K562 (cell line): ENCODE data around the gene FASN. TPM values are rescaled to one million over a fixed set of nuclear protein-coding genes. Genes with fewer than 3 reads are reported as not detected.

Source experiments
- ATAC-seq: fragments of 200-7000 bp; cut with Tn5 transposase; 3 replicates; pipeline ENCODE4 v1.9.1; 2020; ENCODE audit warnings: moderate library complexity
- BruUV-seq: library from RNA; stranded (reverse); fragments of 400-500 nt; replicated peaks from 2 replicates; lab custom pipeline; 2021; lab: Mats Ljungman, UMichigan
- CTCF ChIA-PET: fragments of 300-600 bp; formaldehyde crosslinking; extraction: SDS; loops from one replicate; lab custom pipeline; 2021; ENCODE audit warnings: low intra/inter-chr PET ratio; lab: Yijun Ruan, JAX
- POLR2A ChIA-PET: fragments of 300-600, 350-650 bp; sonication (Branson Sonifier 250); formaldehyde crosslinking; extraction: SDS; loops from one replicate; lab custom pipeline; 2021; ENCODE audit warnings: antibody characterized with exemption, inconsistent platforms; lab: Yijun Ruan, JAX
- DNase-seq, 4 experiments: peaks; one replicate each; pipeline versions ENCODE4 v3.0.0 to v3.0.0-alpha.2; 2011 to 2018; ENCODE audit warnings: low spot score in 3 of 4, mixed read lengths in 3 of 4; ENCODE audit errors: extremely low read depth in 1 of 4
- FAIRE-seq: peaks from 2 replicates; lab custom pipeline; 2011; peaks lifted over from hg19 to GRCh38; lab: Jason Lieb, UNC
- H2AFZ ChIP-seq: 2 replicates; pipeline ENCODE4 v1.6.0; 2011; ENCODE audit warnings: low read depth, low read length, control low read depth, inconsistent platforms
- H3K27ac ChIP-seq: fragments of 200-600 bp; 3 replicates; pipeline ENCODE4 v1.8.0; 2011; ENCODE audit warnings: low read depth, mild to moderate bottlenecking, control low read depth, inconsistent platforms, low read length, moderate library complexity, mixed read lengths; ENCODE audit errors: extremely low read depth
- H3K27me3 ChIP-seq, 2 experiments: fragments of 300-600 bp in 1 of 2; 2 replicates in 1 of 2; 3 replicates in 1 of 2; pipeline versions ENCODE4 v1.6.0 to v1.8.0; 2011; ENCODE audit warnings: inconsistent platforms in 2 of 2, low read length in 2 of 2, mild to moderate bottlenecking in 1 of 2, mixed read lengths in 1 of 2, moderate library complexity in 1 of 2; ENCODE audit not compliant: control insufficient read depth in 2 of 2, insufficient read depth in 2 of 2
- H3K36me3 ChIP-seq: fragments of 300-600 bp; 3 replicates; pipeline ENCODE4 v1.8.0; 2011; ENCODE audit warnings: mild to moderate bottlenecking, low read length, inconsistent platforms; ENCODE audit not compliant: control insufficient read depth, insufficient read depth
- H3K4me1 ChIP-seq, 2 experiments: fragments of 200-600 bp in 1 of 2; replicated peaks in 1 of 2; 2 replicates in 1 of 2; 3 replicates in 1 of 2; pipeline versions ENCODE4 v1.5.1 to v1.8.0; 2011; ENCODE audit warnings: inconsistent platforms in 2 of 2, low read length in 2 of 2, mild to moderate bottlenecking in 1 of 2, mixed read lengths in 1 of 2, moderate library complexity in 1 of 2; ENCODE audit not compliant: control insufficient read depth in 2 of 2, insufficient read depth in 2 of 2
- H3K4me2 ChIP-seq: 2 replicates; pipeline ENCODE4 v1.6.1; 2011; ENCODE audit warnings: low read length, control low read depth, inconsistent platforms, mixed read lengths; ENCODE audit not compliant: insufficient read depth
- H3K4me3 ChIP-seq: fragments of 200-600 bp; sonication (generic), shearing (Covaris generic); 2 replicates; pipeline ENCODE4 v1.5.1; 2016; ENCODE audit warnings: control low read depth, inconsistent platforms
- H3K79me2 ChIP-seq: fragments of 200-600 bp; 3 replicates; pipeline ENCODE4 v1.8.0; 2011; ENCODE audit warnings: low read length, inconsistent platforms; ENCODE audit not compliant: control insufficient read depth, insufficient read depth
- H3K9ac ChIP-seq, 2 experiments: 2 replicates each; pipeline versions ENCODE4 v1.6.0 to v1.6.1; 2011; ENCODE audit warnings: low read depth in 2 of 2, low read length in 2 of 2, control low read depth in 1 of 2, inconsistent platforms in 1 of 2, mild to moderate bottlenecking in 1 of 2, mixed read lengths in 1 of 2; ENCODE audit not compliant: insufficient read depth in 1 of 2
- H3K9me1 ChIP-seq: one replicate; pipeline ENCODE4 v1.6.0; 2011; ENCODE audit warnings: inconsistent platforms, mild to moderate bottlenecking, low read length, moderate library complexity; ENCODE audit not compliant: control insufficient read depth, insufficient read depth
- H3K9me3 ChIP-seq: replicated peaks from 2 replicates; pipeline ENCODE4 v1.5.1; 2011; ENCODE audit warnings: low read depth, low read length, inconsistent platforms; ENCODE audit not compliant: control insufficient read depth, insufficient read depth
- H4K20me1 ChIP-seq: replicated peaks from 2 replicates; pipeline ENCODE4 v1.6.1; 2011; ENCODE audit warnings: low read length, inconsistent platforms, mixed read lengths; ENCODE audit not compliant: control insufficient read depth, insufficient read depth
- CREB1 ChIP-seq, 2 experiments: sonication (generic) in 1 of 2; formaldehyde crosslinking in 1 of 2; IDR thresholded peaks; 2 replicates each; pipeline versions ENCODE4 v1.6.1 to v1.8.0; 2012 to 2022; ENCODE audit warnings: inconsistent platforms in 1 of 2, mild to moderate bottlenecking in 1 of 2, missing genetic modification reagents in 1 of 2, moderate library complexity in 1 of 2
- CREM ChIP-seq: IDR thresholded peaks from 2 replicates; pipeline ENCODE4 v1.6.1; 2014; ENCODE audit warnings: antibody characterized with exemption, low read depth
- POLR2G ChIP-seq: fragments of 200-400 bp; formaldehyde crosslinking; IDR thresholded peaks from 2 replicates; pipeline ENCODE4 v1.6.1; 2017; ENCODE audit warnings: low read depth, mild to moderate bottlenecking, antibody characterized with exemption, low read length, moderate library complexity
- RBFOX2 ChIP-seq: fragments of 200-400 bp; formaldehyde crosslinking; IDR thresholded peaks from 2 replicates; pipeline ENCODE4 v1.6.1; 2017; ENCODE audit warnings: low read depth, mild to moderate bottlenecking, low read length, moderate library complexity
- TSC22D4 ChIP-seq: fragments of 450-650 bp; IDR thresholded peaks from 2 replicates; pipeline ENCODE4 v1.6.1; 2016; ENCODE audit warnings: missing genetic modification characterization, missing biosample characterization, control low read depth
- ZFP1 ChIP-seq: fragments of 450-650 bp; formaldehyde crosslinking; IDR thresholded peaks from 2 replicates; pipeline ENCODE4 v1.4.0; 2020; ENCODE audit warnings: mild to moderate bottlenecking, mixed read lengths
- WGBS: fragments of 100-300 bp; shearing (Covaris generic); methylation state at CpG from one replicate; pipeline ENCODE4 v1.1.6; 2016; ENCODE audit warnings: low coverage, mixed read lengths; ENCODE audit not compliant: insufficient coverage; ENCODE audit errors: missing lambda C conversion rate; 5-methylcytosine and 5-hydroxymethylcytosine counted together
- in situ Hi-C: fragments of 300-500 bp; cut with MboI; formaldehyde crosslinking; loops from 4 replicates; pipeline ENCODE4 v1.15.0; 2018; ENCODE audit warnings: inconsistent platforms, mixed read lengths
- intact Hi-C: fragments of 100-400 bp; cut with micrococcal nuclease; formaldehyde crosslinking; loops from 2 replicates; pipeline ENCODE4 v1.14.2; 2022
- polyA plus RNA-seq, 8 experiments: library from polyadenylated mRNA; depleted of rRNA in 4 of 8; stranded (reverse) in 5 of 8; unstranded in 3 of 8; fragments of >200 nt; fragmentation: Nextera tagmentation in 2 of 8; fragmentation: Illumina TruSeq in 1 of 8; extraction: Ambion mirVana in 2 of 8; extraction: Trizol in 1 of 8; gene quantifications; 2 replicates each; pipeline versions ENCODE4 v1.2.1 to v1.2.3, GENCODE V29; 2011 to 2014; ENCODE audit warnings: inconsistent platforms in 1 of 8, missing spikeins in 1 of 8
- total RNA-seq, 7 experiments: library from RNA; depleted of rRNA in 6 of 7; stranded (reverse); fragments of >200 nt in 6 of 7; fragmentation: Illumina TruSeq in 2 of 7; extraction: Trizol in 2 of 7; gene quantifications; 2 replicates each; pipeline versions ENCODE4 v1.2.1 to v1.2.3, GENCODE V29; 2011 to 2021; ENCODE audit warnings: low replicate concordance in 1 of 7
- TF ChIP-seq, protein P1 (sequence below): fragments of 450-650 bp; formaldehyde crosslinking; IDR thresholded peaks from 2 replicates; pipeline ENCODE4 v1.4.0; 2020; ENCODE audit warnings: mild to moderate bottlenecking, moderate library complexity
- TF ChIP-seq, protein P2 (sequence below): fragments of 200-800 bp; sonication (Bioruptor generic); IDR thresholded peaks from 2 replicates; pipeline ENCODE4 v1.6.1; 2016; ENCODE audit warnings: missing genetic modification characterization, missing compliant biosample characterization
- TF ChIP-seq, protein P3 (sequence below): IDR thresholded peaks from 2 replicates; pipeline ENCODE4 v1.6.1; 2014; ENCODE audit warnings: antibody characterized with exemption

FASN gene
- total and polyA plus RNA-seq, 9 of the 15 experiments (the other 6 are each of a cell fraction or from before 2014, with no cell fraction given): 0.15 to 663 (median 49.9) TPM

DNA sequence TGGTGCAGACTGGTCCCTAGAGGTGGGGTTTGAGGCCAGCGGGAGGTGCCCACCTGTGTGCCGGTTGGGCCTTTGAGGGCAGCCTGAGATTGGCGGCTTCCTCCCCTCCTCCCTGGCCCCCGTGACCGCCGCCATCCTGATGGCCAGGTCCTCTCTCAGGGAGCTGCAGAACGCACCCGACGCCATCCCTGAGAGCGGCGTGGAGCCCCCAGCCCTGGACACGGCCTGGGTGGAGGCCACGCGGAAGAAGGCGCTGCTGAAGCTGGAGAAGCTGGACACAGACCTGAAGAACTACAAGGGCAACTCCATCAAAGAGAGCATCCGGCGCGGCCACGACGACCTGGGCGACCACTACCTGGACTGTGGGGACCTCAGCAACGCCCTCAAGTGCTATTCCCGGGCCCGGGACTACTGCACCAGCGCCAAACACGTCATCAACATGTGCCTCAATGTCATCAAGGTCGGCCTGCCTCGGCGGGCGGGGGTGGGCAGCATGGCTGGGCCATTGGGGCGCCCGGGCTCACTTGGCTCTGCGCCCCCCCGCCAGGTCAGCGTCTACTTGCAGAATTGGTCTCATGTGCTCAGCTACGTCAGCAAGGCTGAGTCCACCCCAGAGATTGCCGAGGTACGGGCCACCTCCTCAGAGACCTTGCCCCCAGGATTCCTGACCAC is 43.5 kb downstream of the FASN start:
- H3K4me2 ChIP-seq: no peak overlapping the region
- ChIA-PET CTCF (no interaction called here), POLR2A (interaction anchor here (0.7 to 1.7 kb wide), 4 partner anchors 8 to 27 kb away, joined by 3 to 11 read pairs (median 4); no protein-coding TSS in a partner anchor)
- ATAC-seq: no peak
- peaks cover 28% of the 10 kb centered on the region for H3K79me2 ChIP-seq
- WGBS: 91% methylated on average over 29 of the region's 38 CpGs
- TF ChIP-seq ZFP1 (CRISPR knock-in tag) (no peak), RBFOX2 (0 out of 2 replicates have a peak, but pooled peaks have one; percentile 22), TSC22D4 (tag) (no peak), POLR2G (peak; percentile 37; the same call in 1 of the 2 replicates), CREM (peak; percentile 78), CREB1 (IDR thresholded peaks at IDR 0.05) (peak; percentile 73), CREB1 (CRISPR knock-in tag; IDR thresholded peaks at IDR 0.05) (no peak)
- TF ChIP-seq, protein P1, sequence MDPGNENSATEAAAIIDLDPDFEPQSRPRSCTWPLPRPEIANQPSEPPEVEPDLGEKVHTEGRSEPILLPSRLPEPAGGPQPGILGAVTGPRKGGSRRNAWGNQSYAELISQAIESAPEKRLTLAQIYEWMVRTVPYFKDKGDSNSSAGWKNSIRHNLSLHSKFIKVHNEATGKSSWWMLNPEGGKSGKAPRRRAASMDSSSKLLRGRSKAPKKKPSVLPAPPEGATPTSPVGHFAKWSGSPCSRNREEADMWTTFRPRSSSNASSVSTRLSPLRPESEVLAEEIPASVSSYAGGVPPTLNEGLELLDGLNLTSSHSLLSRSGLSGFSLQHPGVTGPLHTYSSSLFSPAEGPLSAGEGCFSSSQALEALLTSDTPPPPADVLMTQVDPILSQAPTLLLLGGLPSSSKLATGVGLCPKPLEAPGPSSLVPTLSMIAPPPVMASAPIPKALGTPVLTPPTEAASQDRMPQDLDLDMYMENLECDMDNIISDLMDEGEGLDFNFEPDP: no peak
- TF ChIP-seq, protein P2, sequence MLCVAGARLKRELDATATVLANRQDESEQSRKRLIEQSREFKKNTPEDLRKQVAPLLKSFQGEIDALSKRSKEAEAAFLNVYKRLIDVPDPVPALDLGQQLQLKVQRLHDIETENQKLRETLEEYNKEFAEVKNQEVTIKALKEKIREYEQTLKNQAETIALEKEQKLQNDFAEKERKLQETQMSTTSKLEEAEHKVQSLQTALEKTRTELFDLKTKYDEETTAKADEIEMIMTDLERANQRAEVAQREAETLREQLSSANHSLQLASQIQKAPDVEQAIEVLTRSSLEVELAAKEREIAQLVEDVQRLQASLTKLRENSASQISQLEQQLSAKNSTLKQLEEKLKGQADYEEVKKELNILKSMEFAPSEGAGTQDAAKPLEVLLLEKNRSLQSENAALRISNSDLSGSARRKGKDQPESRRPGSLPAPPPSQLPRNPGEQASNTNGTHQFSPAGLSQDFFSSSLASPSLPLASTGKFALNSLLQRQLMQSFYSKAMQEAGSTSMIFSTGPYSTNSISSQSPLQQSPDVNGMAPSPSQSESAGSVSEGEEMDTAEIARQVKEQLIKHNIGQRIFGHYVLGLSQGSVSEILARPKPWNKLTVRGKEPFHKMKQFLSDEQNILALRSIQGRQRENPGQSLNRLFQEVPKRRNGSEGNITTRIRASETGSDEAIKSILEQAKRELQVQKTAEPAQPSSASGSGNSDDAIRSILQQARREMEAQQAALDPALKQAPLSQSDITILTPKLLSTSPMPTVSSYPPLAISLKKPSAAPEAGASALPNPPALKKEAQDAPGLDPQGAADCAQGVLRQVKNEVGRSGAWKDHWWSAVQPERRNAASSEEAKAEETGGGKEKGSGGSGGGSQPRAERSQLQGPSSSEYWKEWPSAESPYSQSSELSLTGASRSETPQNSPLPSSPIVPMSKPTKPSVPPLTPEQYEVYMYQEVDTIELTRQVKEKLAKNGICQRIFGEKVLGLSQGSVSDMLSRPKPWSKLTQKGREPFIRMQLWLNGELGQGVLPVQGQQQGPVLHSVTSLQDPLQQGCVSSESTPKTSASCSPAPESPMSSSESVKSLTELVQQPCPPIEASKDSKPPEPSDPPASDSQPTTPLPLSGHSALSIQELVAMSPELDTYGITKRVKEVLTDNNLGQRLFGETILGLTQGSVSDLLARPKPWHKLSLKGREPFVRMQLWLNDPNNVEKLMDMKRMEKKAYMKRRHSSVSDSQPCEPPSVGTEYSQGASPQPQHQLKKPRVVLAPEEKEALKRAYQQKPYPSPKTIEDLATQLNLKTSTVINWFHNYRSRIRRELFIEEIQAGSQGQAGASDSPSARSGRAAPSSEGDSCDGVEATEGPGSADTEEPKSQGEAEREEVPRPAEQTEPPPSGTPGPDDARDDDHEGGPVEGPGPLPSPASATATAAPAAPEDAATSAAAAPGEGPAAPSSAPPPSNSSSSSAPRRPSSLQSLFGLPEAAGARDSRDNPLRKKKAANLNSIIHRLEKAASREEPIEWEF: no peak
- TF ChIP-seq, protein P3, sequence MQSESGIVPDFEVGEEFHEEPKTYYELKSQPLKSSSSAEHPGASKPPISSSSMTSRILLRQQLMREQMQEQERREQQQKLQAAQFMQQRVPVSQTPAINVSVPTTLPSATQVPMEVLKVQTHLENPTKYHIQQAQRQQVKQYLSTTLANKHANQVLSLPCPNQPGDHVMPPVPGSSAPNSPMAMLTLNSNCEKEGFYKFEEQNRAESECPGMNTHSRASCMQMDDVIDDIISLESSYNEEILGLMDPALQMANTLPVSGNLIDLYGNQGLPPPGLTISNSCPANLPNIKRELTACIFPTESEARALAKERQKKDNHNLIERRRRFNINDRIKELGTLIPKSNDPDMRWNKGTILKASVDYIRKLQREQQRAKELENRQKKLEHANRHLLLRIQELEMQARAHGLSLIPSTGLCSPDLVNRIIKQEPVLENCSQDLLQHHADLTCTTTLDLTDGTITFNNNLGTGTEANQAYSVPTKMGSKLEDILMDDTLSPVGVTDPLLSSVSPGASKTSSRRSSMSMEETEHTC: no peak
- FAIRE-seq: no peak
- intact Hi-C loops: no loop called here
- H3K9me3 ChIP-seq: no peaks in the 10 kb centered on the region
- H3K4me1 ChIP-seq: peaks cover 6 to 90% of the 10 kb centered on the region in 2 experiments; a peak in 3 of 5 replicates
- no peak for DNase-seq
- H3K27me3 ChIP-seq: no peaks in the 10 kb centered on the region
- H3K4me3 ChIP-seq: no peak overlapping the region
- peak overlapping the region in 1 of 2 experiments; percentile 97; a peak in 1 of 4 replicates for H3K9ac ChIP-seq
- H2AFZ ChIP-seq: no peak overlapping the region
- peaks cover 78% of the 10 kb centered on the region; the same call in 2 of the 3 replicates for H3K36me3 ChIP-seq
- no peaks in the 10 kb centered on the region for H3K9me1 ChIP-seq
- peaks cover 11% of the 10 kb centered on the region; the same call in 1 of the 2 replicates for H4K20me1 ChIP-seq
- TSS peak; percentile 27 for BruUV-seq
- in situ Hi-C loops: no loop called here
- H3K27ac ChIP-seq: no peak overlapping the region
